ENCODE data around the gene NRCAM.

The NRCAM gene

DNA sequence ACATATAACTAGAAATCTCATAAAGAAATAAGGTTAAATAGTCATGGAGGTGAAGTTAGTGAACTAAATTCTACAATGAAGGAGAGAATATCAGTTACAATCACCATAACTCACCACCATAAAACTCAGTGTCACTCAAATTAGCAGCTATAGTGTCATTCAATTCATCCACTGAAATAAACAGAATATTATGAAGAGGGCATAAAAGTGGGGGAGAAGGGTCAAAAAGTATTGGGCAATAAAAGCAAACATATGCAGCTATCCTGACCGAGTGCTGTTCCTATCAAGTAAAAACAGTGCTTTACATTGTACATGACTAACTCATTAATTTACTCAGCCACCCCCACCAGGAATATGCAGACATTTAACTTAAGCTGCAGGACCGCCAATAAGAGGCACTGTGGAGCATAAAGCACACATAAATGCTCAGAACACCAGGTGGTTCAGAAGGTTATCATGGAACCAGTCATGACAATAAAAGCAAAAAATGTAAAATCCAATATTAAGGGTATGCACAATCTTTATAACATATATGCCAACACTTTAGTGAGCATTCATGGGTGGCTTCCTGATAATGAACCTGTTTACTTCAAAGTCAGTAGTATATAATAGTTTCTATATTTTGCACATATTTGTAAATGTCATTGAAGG, 230.6 kb downstream of the NRCAM start (continued):
- no peak for TF ChIP-seq TSHZ2 (CRISPR knock-in tag; IDR thresholded peaks at IDR 0.05)

GRCh38 chr7:108224387-108224786, 231.8 kb downstream of the NRCAM start:
- TF ChIP-seq TCF4 (CRISPR knock-in tag; IDR thresholded peaks at IDR 0.05; ENCODE audit: borderline replicate concordance) (no peak), PATZ1 (CRISPR knock-in tag; IDR thresholded peaks at IDR 0.05; ENCODE audit: borderline replicate concordance) (no peak), ISL1 (CRISPR knock-in tag; IDR thresholded peaks at IDR 0.05) (no peak), ARNTL (CRISPR knock-in tag; IDR thresholded peaks at IDR 0.05; ENCODE audit: borderline replicate concordance, low read depth) (no peak), SNAI2 (CRISPR knock-in tag; IDR thresholded peaks at IDR 0.05) (no peak), TOX (CRISPR knock-in tag; IDR thresholded peaks at IDR 0.05; ENCODE audit: borderline replicate concordance) (no peak), OSR1 (CRISPR knock-in tag; IDR thresholded peaks at IDR 0.05) (no peak), BACH2 (CRISPR knock-in tag; IDR thresholded peaks at IDR 0.05; ENCODE audit: borderline replicate concordance) (no peak), ZFP3 (CRISPR knock-in tag; IDR thresholded peaks at IDR 0.05) (no peak), ZFP30 (CRISPR knock-in tag; IDR thresholded peaks at IDR 0.05) (no peak), ESRRG (CRISPR knock-in tag; IDR thresholded peaks at IDR 0.05) (no peak), ZNF70 (CRISPR knock-in tag; IDR thresholded peaks at IDR 0.05) (no peak), TSHZ2 (CRISPR knock-in tag; IDR thresholded peaks at IDR 0.05) (no peak), ZC3H10 (CRISPR knock-in tag; IDR thresholded peaks at IDR 0.05) (no peak), CREB5 (CRISPR knock-in tag; IDR thresholded peaks at IDR 0.05; ENCODE audit: low read depth) (no peak), CSDC2 (CRISPR knock-in tag; IDR thresholded peaks at IDR 0.05) (no peak)
- TF ChIP-seq, protein P1, sequence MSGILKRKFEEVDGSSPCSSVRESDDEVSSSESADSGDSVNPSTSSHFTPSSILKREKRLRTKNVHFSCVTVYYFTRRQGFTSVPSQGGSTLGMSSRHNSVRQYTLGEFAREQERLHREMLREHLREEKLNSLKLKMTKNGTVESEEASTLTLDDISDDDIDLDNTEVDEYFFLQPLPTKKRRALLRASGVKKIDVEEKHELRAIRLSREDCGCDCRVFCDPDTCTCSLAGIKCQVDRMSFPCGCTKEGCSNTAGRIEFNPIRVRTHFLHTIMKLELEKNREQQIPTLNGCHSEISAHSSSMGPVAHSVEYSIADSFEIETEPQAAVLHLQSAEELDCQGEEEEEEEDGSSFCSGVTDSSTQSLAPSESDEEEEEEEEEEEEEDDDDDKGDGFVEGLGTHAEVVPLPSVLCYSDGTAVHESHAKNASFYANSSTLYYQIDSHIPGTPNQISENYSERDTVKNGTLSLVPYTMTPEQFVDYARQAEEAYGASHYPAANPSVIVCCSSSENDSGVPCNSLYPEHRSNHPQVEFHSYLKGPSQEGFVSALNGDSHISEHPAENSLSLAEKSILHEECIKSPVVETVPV (CRISPR knock-in tag; IDR thresholded peaks at IDR 0.05), result no peak
- no peak for ATAC-seq

DNA sequence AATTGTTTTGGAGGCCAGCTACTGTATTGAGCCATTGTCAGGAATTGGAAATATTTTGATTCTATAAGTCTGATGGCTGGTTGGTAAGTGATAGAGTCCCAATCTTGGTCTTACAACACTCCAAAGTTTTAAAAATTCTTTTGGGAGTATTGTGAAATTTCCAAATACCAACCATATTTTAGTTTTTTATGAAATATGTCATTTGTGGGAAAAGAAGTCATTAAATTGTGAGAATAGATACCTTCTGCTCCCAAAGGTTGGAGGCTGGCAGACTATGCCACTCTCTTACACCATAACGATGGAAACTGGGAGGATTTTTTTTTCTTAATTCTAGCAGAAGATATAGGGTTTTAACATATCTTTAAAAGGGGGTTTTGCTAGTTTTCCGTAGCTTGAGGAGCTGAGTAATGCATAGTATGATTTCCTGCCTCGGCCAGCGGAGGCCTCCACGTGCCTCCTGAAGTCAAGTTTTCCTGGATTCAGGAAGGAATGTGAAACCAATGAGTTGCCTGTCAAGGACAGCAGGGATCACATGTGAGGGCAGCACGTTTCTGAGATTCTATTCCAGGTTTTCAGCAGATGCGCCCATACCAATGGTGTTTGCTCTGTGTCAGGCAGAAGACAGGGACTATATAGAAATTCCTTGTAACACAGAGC, 233.9 kb downstream of the NRCAM start:
- peak; percentile 54; the same call in 2 of the 3 replicates for ATAC-seq
- TF ChIP-seq ZFP30 (CRISPR knock-in tag; IDR thresholded peaks at IDR 0.05) (no peak), CREB5 (CRISPR knock-in tag; IDR thresholded peaks at IDR 0.05; ENCODE audit: low read depth) (no peak), ARNTL (CRISPR knock-in tag; IDR thresholded peaks at IDR 0.05; ENCODE audit: borderline replicate concordance, low read depth) (no peak), TOX (CRISPR knock-in tag; IDR thresholded peaks at IDR 0.05; ENCODE audit: borderline replicate concordance) (no peak), CSDC2 (CRISPR knock-in tag; IDR thresholded peaks at IDR 0.05) (no peak), ZFP3 (CRISPR knock-in tag; IDR thresholded peaks at IDR 0.05) (no peak), PPARA (CRISPR knock-in tag; IDR thresholded peaks at IDR 0.05; ENCODE audit: borderline replicate concordance) (no peak), SNAI2 (CRISPR knock-in tag; IDR thresholded peaks at IDR 0.05) (no peak), OSR1 (CRISPR knock-in tag; IDR thresholded peaks at IDR 0.05) (no peak), POU6F1 (CRISPR knock-in tag; IDR thresholded peaks at IDR 0.05; ENCODE audit: borderline replicate concordance, low read depth) (no peak), ZNF8 (CRISPR knock-in tag; IDR thresholded peaks at IDR 0.05) (no peak), PATZ1 (CRISPR knock-in tag; IDR thresholded peaks at IDR 0.05; ENCODE audit: borderline replicate concordance) (no peak)
